HCEC 1CT (cell line): ENCODE measurements around the gene EIF5B.

Experiments
- DNase-seq: peaks from one replicate; pipeline ENCODE4 v3.0.0-alpha.2; 2017

The EIF5B gene

GRCh38 chr2:99410276-99410675 lies 73.1 kb downstream of the EIF5B start:
- DNase-seq = no peak

GRCh38 chr2:99414566-99414965 lies 77.4 kb downstream of the EIF5B start:
- DNase-seq = no peak

DNA sequence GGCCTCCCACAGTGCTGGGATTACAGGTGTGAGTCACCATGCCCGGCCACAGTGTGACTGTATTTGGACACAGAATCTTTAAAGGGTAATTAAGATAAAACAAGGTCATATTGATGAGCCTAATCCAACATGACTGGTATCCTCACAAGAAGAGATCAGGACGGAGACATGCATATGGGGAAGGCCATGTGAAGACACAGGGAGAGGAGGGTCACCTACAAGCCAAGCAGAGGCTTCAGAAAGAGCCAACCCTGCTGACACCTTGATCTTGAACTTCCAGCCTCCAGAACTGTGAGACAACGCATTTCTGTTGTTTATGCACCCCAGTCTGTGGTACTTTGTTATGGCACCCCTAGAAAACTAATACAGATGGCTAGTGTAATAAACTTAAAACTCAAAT lies 80.2 kb downstream of the EIF5B start:
- DNase-seq = no peak

- peak; percentile 41 for DNase-seq
Observed at GRCh38 chr2:99420031-99420430, 82.8 kb downstream of the EIF5B start.

GRCh38 chr2:99420751-99421299 lies 83.6 kb downstream of the EIF5B start:
- DNase-seq = peak; percentile 43

GRCh38 chr2:99421469-99421868 lies 84.3 kb downstream of the EIF5B start:
- peak; percentile 38 for DNase-seq

DNA sequence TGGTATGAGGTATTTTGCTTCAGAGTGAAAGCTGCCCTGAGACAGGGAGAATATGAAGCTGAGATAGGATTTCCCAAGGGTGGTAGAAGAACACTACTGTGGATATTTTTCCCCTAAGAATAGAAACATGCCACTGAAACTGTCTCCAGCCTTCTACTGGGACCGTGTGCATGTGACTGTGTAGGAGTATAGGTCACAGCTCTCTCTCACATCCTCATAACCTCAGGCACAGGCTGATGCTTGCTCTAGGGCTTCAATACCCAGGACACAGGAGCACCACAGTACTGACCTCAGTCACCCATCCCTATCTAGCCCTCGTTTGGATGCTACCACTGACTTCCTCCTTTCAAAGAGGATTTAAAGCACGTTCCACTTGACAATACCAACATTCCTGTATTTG lies 85.4 kb downstream of the EIF5B start:
- DNase-seq = no peak

- DNase-seq = no peak
Observed at GRCh38 chr2:99424371-99424770, 87.2 kb downstream of the EIF5B start.

DNA sequence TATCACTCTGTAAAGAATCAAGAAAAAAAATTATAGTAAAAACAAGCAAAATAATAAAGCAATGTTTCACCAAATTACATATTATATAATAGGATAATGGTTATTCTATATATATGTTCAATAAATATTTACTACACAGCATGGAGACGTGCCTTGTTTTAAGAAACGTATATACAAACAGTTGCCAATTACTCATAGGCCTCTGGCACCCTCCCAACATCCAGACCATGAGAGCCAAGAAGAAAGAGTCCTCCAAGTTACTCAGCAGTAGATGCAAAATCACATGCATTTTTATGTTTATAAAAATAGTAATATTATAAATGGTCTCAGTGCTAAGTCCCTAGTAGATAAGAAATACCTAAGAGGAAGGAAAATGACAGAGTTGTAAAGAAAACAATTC lies 87.8 kb downstream of the EIF5B start:
- DNase-seq = peak; percentile 82

DNA sequence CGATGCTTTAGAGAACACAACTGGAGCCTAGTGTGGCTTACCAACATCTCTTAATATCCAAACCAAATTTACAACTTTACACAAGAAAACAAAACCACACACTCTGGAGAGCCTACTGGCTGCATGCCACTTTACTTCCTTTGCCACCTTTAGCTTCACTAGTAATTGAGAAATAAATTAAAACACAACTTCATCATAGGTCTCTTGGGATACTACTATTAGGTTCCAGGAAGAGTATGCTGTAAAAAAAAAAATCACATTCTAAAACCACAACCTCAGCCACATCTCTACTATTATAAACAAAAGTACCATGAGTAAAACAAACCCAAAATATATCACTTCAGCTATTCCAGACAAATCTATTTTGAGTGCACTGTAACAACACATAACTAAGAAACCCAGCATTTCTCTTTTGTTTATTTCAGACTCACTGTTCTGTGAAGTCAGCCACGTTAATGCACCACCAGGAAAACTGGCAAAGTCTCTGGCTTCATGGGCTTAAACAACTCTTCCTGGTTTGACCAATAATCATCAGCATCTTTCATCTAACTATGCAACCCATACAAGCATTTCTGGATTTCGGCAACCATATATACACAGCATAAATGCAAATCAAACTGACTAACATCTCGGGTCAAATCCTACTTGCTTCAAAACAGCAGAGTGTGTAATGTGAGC lies 93.6 kb downstream of the EIF5B start:
- DNase-seq = peak; percentile 72

- DNase-seq = peak; percentile 30
Observed at GRCh38 chr2:99431587-99432275, 94.5 kb downstream of the EIF5B start.

DNA sequence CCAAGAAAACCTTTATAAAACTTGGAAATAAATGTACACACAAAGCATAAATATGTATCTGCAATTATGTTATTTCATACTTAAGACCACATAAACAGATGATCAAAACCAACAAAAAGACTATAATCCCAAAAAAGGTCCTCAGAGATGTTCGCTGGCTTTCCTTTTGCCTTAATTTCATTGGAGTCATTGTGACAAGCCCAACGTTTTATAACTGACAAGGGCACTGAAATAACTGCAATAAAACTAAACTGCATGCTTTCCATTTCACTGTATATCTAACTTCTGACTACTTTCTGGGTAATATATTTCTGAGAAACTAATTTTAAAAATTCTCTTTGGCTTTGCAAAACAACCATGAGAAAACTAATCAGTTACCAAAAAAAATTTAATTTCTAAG lies 96.2 kb downstream of the EIF5B start:
- no peak for DNase-seq

DNA sequence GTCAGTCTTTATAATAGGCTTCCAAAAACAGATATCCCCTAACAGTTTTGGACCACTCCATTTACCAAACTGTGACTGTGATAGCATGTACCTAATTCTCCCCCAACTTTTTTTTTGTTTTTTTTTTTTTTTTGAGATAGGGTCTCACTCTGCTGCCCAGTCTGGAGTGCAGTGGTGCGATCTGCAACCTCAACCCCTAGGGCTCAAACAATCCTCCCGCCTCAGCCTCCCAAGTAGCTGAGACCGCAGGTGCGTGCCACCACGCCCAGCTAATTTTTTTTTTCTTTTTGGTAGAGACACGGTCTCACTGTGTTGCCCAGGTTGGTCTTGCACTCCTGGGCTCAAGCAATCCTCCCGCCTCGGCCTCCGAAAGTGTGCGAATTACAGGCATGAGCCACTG lies 99.7 kb downstream of the EIF5B start:
- no peak for DNase-seq

GRCh38 chr2:99439971-99440505 lies 102.8 kb downstream of the EIF5B start:
- DNase-seq = no peak

GRCh38 chr2:99442837-99443236 lies 105.6 kb downstream of the EIF5B start:
- no peak for DNase-seq

DNA sequence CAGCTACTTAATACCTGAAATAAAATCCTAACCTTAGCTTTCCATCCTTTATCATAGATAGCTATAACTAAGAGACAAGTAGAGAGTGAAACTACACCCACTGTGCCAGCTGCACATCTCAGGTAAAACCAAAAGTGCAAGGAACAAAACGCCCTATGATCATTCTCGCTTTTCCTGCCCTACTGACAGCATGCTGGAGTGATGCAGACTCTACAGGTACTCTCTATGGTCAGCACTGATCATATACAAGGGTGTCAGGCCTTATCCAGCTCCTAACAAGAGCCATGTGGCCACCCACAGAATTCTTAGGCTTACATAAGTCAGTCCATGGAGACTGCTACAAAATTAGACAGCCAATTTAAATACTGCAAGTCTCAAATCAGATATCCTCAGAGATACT lies 107.0 kb downstream of the EIF5B start:
- DNase-seq = no peak

DNA sequence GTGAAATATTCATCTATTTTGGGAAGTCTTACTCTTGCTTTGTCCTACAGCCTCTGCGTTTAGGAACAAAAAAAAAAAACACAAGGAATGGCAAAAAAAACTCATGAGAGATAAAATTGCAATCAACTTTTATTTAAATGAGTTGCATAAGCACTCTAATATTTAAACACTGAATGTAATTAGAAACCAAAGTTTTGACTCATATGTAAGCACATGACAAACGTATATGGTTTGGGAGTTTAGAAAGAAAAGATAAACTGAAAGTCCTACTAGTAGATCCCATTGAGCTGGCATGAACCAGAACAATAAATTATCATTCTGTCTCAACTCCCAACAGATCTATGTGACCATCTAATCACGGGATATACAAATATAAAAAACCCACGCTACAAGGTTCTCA lies 107.9 kb downstream of the EIF5B start:
- DNase-seq = peak; percentile 59

DNA sequence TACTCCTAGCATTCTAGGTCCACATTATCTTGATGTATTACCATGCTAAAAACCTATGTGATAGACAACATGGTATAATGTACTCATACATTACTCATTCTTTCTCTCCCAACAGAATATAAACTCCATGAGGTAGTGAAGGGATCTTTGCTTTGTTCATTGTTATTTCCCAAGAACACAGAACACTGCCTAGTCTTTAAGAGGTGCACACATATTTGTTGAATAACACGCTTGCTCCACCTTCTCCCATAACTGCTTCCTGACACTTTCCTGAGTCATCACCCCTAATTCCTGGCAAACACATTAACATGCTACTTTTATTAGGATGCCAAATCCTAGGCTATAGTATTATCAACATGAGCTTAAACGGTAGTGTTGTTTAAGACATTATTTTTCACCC lies 111.4 kb downstream of the EIF5B start:
- peak; percentile 86 for DNase-seq

DNA sequence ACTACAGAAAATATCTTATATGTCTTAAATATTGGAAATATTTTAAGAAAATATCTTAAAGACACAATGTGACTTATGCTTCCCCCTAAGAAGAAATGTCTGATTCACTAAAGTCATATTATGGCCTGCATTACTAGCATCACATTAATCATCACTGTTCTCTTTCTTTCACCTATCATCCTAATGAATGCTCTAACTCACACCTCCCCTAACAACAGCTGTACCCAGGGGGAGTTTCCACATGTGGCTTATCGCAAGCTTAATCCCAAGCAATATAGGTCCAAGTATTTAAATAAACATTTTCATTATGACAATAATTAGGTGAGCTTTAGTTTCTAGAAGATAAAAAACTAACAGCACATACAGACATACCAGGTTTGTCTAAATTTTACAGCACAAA lies 113.0 kb downstream of the EIF5B start:
- DNase-seq = no peak
